H9 (cell line): Measurements from ENCODE around the gene YIPF5. TPM values are rescaled to one million over a fixed set of nuclear protein-coding genes. Genes with fewer than 3 reads are reported as not detected.

Experiments used
- DNase-seq: peaks from one replicate; pipeline ENCODE4 v3.0.0-alpha.2; 2017
- H2AFZ ChIP-seq: one replicate; pipeline ENCODE4 v1.6.1; 2013; ENCODE audit warnings: mild to moderate bottlenecking, low read length, control low read depth, moderate library complexity
- H2AK5ac ChIP-seq: 2 replicates; pipeline ENCODE4 v1.6.1; 2013; ENCODE audit warnings: low read length, control low read depth, mixed read lengths; ENCODE audit not compliant: insufficient read length
- H2BK120ac ChIP-seq: one replicate; pipeline ENCODE4 v1.6.1; 2013; ENCODE audit warnings: low read depth, mild to moderate bottlenecking, low read length, control low read depth, inconsistent platforms; ENCODE audit not compliant: poor library complexity, severe bottlenecking
- H2BK12ac ChIP-seq: 2 replicates; pipeline ENCODE4 v1.6.1; 2013; ENCODE audit warnings: low read length, control low read depth, mixed read lengths, low read depth; ENCODE audit not compliant: insufficient read length
- H2BK15ac ChIP-seq: 2 replicates; pipeline ENCODE4 v1.6.1; 2013; ENCODE audit warnings: low read depth, low read length, control low read depth
- H2BK20ac ChIP-seq: one replicate; pipeline ENCODE4 v1.6.1; 2013; ENCODE audit warnings: low read depth, mild to moderate bottlenecking, low read length, control low read depth, inconsistent platforms; ENCODE audit not compliant: poor library complexity, severe bottlenecking
- H2BK5ac ChIP-seq: 2 replicates; pipeline ENCODE4 v1.6.1; 2013; ENCODE audit warnings: low read length, control low read depth, mixed read lengths; ENCODE audit not compliant: insufficient read length
- H3K14ac ChIP-seq: 2 replicates; pipeline ENCODE4 v1.6.1; 2013; ENCODE audit warnings: low read length, control low read depth; ENCODE audit not compliant: insufficient read depth
- H3K18ac ChIP-seq: 2 replicates; pipeline ENCODE4 v1.6.1; 2013; ENCODE audit warnings: low read depth, mild to moderate bottlenecking, mixed read lengths, low read length, control low read depth; ENCODE audit not compliant: insufficient read length
- H3K23ac ChIP-seq: 2 replicates; pipeline ENCODE4 v1.6.1; 2013; ENCODE audit warnings: low read length, control low read depth, mixed read lengths, low read depth; ENCODE audit not compliant: insufficient read length
- H3K23me2 ChIP-seq: 2 replicates; pipeline ENCODE4 v1.6.1; 2013; ENCODE audit warnings: low read depth, mild to moderate bottlenecking, mixed read lengths, low read length, control low read depth; ENCODE audit not compliant: insufficient read length, poor library complexity, severe bottlenecking
- H3K27ac ChIP-seq: 2 replicates; pipeline ENCODE4 v1.5.1; 2013; ENCODE audit warnings: low read length, control low read depth, mixed read lengths, low read depth; ENCODE audit not compliant: insufficient read length
- H3K27me3 ChIP-seq: 2 replicates; pipeline ENCODE4 v1.6.1; 2013; ENCODE audit warnings: low read length, control low read depth, inconsistent platforms; ENCODE audit not compliant: insufficient read depth
- H3K4ac ChIP-seq: 2 replicates; pipeline ENCODE4 v1.6.1; 2013; ENCODE audit warnings: low read depth, mild to moderate bottlenecking, control low read depth, inconsistent platforms, low read length, moderate library complexity
- H3K4me1 ChIP-seq: 2 replicates; pipeline ENCODE4 v1.6.1; 2013; ENCODE audit warnings: low read length, control low read depth, inconsistent platforms; ENCODE audit not compliant: insufficient read depth
- H3K4me2 ChIP-seq: 2 replicates; pipeline ENCODE4 v1.6.1; 2013; ENCODE audit warnings: low read length, control low read depth, mixed read lengths; ENCODE audit not compliant: insufficient read length, insufficient read depth
- H3K56ac ChIP-seq: 2 replicates; pipeline ENCODE4 v1.6.1; 2013; ENCODE audit warnings: low read depth, mild to moderate bottlenecking, mixed read lengths, low read length, control low read depth; ENCODE audit not compliant: insufficient read length
- H3K79me1 ChIP-seq: 2 replicates; pipeline ENCODE4 v1.6.1; 2013; ENCODE audit warnings: low read depth, mild to moderate bottlenecking, moderate library complexity, low read length, control low read depth, inconsistent platforms; ENCODE audit not compliant: insufficient read depth, poor library complexity, severe bottlenecking
- H3K79me2 ChIP-seq: 2 replicates; pipeline ENCODE4 v1.6.1; 2013; ENCODE audit warnings: low read length, control low read depth, inconsistent platforms; ENCODE audit not compliant: insufficient read depth
- H3K9ac ChIP-seq: 2 replicates; pipeline ENCODE4 v1.6.1; 2013; ENCODE audit warnings: low read length, control low read depth, mixed read lengths; ENCODE audit not compliant: insufficient read length; ENCODE audit errors: extremely low read depth
- H3K9me3 ChIP-seq: one replicate; pipeline ENCODE4 v1.6.1; 2013; ENCODE audit warnings: low read depth, low read length, inconsistent platforms; ENCODE audit not compliant: control insufficient read depth
- H3T11ph ChIP-seq: one replicate; pipeline ENCODE4 v1.6.1; 2013; ENCODE audit warnings: mild to moderate bottlenecking, low read length, control low read depth, inconsistent platforms
- H4K20me1 ChIP-seq: one replicate; pipeline ENCODE4 v1.6.1; 2013; ENCODE audit not compliant: control insufficient read depth, insufficient read length, insufficient read depth
- H4K5ac ChIP-seq: 2 replicates; pipeline ENCODE4 v1.6.1; 2013; ENCODE audit warnings: low read depth, mild to moderate bottlenecking, mixed read lengths, low read length, control low read depth; ENCODE audit not compliant: insufficient read length
- H4K8ac ChIP-seq: replicated peaks from 2 replicates; pipeline ENCODE4 v1.6.1; 2013; ENCODE audit warnings: low read length, control low read depth, mixed read lengths, low read depth; ENCODE audit not compliant: insufficient read length
- H4K91ac ChIP-seq: 2 replicates; pipeline ENCODE4 v1.6.1; 2013; ENCODE audit warnings: low read depth, mild to moderate bottlenecking, moderate library complexity, mixed read lengths, low read length, control low read depth; ENCODE audit not compliant: insufficient read length
- H3K27ac Mint-ChIP-seq, 3 experiments: 2 replicates in 2 of 3; 3 replicates in 1 of 3; pipeline ENCODE4 v1.8.0; 2020 to 2021; ENCODE audit warnings: mixed read lengths in 3 of 3, mild to moderate bottlenecking in 1 of 3, moderate library complexity in 1 of 3
- H3K27me3 Mint-ChIP-seq: 2 replicates; pipeline ENCODE4 v1.8.0; 2021; ENCODE audit warnings: low read depth, mild to moderate bottlenecking, moderate library complexity, mixed read lengths
- H3K36me3 Mint-ChIP-seq, 3 experiments: 2 replicates in 2 of 3; 3 replicates in 1 of 3; pipeline ENCODE4 v1.8.0; 2020 to 2021; ENCODE audit warnings: low read depth in 3 of 3, mixed read lengths in 3 of 3; ENCODE audit not compliant: insufficient read depth in 1 of 3
- H3K4me1 Mint-ChIP-seq, 2 experiments: 2 replicates each; pipeline ENCODE4 v1.8.0; 2020; ENCODE audit warnings: mixed read lengths in 2 of 2
- H3K4me3 Mint-ChIP-seq, 2 experiments: 2 replicates in 1 of 2; 3 replicates in 1 of 2; pipeline ENCODE4 v1.8.0; 2020 to 2021; ENCODE audit warnings: mild to moderate bottlenecking in 2 of 2, mixed read lengths in 2 of 2, moderate library complexity in 1 of 2
- H3K9me3 Mint-ChIP-seq, 2 experiments: 2 replicates in 1 of 2; 3 replicates in 1 of 2; pipeline ENCODE4 v1.8.0; 2020; ENCODE audit warnings: mild to moderate bottlenecking in 2 of 2, mixed read lengths in 2 of 2, moderate library complexity in 1 of 2
- WGBS: extraction: QIAGEN DNeasy Blood & Tissue Kit; methylation state at CpG from one replicate; pipeline ENCODE4 v1.1.7; 2013; ENCODE audit warnings: missing lambda C conversion rate, low lambda C conversion rate, mixed read lengths; ENCODE audit not compliant: insufficient read length; ENCODE audit errors: extremely low coverage; 5-methylcytosine and 5-hydroxymethylcytosine counted together
- total RNA-seq: library from RNA; stranded (reverse); gene quantifications from 2 replicates; pipeline ENCODE4 v1.2.1, GENCODE V29; 2021
- TF ChIP-seq, protein P1 (sequence below): fragments of 200-600 bp; sonication (generic); conservative IDR thresholded peaks from 3 replicates; pipeline ENCODE4 v1.8.0; 2021; ENCODE audit warnings: antibody characterized with exemption, mild to moderate bottlenecking

YIPF5 gene
- total RNA-seq, 1 experiment from 2014 or later: 44.6 TPM

DNA sequence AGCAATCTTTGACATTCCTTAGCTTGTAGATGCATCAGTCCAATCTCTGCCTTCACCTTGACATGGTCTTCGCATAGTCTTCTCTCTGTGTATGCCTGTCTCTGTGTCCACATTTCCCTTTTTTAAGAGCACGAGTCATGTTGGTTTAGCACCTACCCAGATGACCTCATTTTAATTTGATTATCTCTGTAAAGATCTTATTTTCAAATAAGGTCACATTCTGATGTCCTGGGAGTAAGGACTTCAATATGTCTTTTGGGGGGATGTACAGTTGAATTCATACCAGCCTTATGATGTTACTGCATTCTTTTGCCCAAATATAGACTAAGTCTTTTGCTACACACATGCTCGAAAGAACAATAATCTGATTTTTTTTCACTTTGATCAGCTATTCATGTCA, 7.1 kb upstream of the YIPF5 start:
- H3K56ac ChIP-seq: no peak overlapping the region
- no peak overlapping the region for H2BK15ac ChIP-seq
- no peak overlapping the region for H3K4me2 ChIP-seq
- H3K27me3 Mint-ChIP-seq: peaks cover 11% of the 10 kb centered on the region
- no peak overlapping the region for H2BK5ac ChIP-seq
- H4K5ac ChIP-seq: no peak overlapping the region
- H2BK12ac ChIP-seq: no peak overlapping the region
- H3K27ac Mint-ChIP-seq: no peak overlapping the region
- no peak overlapping the region for H3T11ph ChIP-seq
- H3K4me3 Mint-ChIP-seq: no peak overlapping the region
- no peaks in the 10 kb centered on the region for H3K79me1 ChIP-seq
- no peaks in the 10 kb centered on the region for H3K4me1 Mint-ChIP-seq
- H3K18ac ChIP-seq: no peak overlapping the region
- H3K36me3 Mint-ChIP-seq: no peaks in the 10 kb centered on the region; a peak in 1 of 7 replicates
- H2BK20ac ChIP-seq: no peak overlapping the region
- H3K9me3 ChIP-seq: no peaks in the 10 kb centered on the region
- H3K23me2 ChIP-seq: no peaks in the 10 kb centered on the region
- H2AFZ ChIP-seq: no peak overlapping the region
- H3K4ac ChIP-seq: no peak overlapping the region
- TF ChIP-seq, protein P1, sequence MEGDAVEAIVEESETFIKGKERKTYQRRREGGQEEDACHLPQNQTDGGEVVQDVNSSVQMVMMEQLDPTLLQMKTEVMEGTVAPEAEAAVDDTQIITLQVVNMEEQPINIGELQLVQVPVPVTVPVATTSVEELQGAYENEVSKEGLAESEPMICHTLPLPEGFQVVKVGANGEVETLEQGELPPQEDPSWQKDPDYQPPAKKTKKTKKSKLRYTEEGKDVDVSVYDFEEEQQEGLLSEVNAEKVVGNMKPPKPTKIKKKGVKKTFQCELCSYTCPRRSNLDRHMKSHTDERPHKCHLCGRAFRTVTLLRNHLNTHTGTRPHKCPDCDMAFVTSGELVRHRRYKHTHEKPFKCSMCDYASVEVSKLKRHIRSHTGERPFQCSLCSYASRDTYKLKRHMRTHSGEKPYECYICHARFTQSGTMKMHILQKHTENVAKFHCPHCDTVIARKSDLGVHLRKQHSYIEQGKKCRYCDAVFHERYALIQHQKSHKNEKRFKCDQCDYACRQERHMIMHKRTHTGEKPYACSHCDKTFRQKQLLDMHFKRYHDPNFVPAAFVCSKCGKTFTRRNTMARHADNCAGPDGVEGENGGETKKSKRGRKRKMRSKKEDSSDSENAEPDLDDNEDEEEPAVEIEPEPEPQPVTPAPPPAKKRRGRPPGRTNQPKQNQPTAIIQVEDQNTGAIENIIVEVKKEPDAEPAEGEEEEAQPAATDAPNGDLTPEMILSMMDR: no peak
- no peaks in the 10 kb centered on the region for H3K4me1 ChIP-seq
- DNase-seq: no peak
- no CpG with 5 or more reads among the region's 3 CpGs for WGBS
- no peaks in the 10 kb centered on the region for H3K79me2 ChIP-seq
- H2AK5ac ChIP-seq: no peak overlapping the region
- H4K91ac ChIP-seq: no peak overlapping the region
- peaks cover 0 to 3% of the 10 kb centered on the region in 2 experiments; a peak in 1 of 5 replicates for H3K9me3 Mint-ChIP-seq
- no peak overlapping the region for H2BK120ac ChIP-seq
- H3K14ac ChIP-seq: no peak overlapping the region
- H4K20me1 ChIP-seq: no peaks in the 10 kb centered on the region
- no peak overlapping the region for H3K27ac ChIP-seq
- no peak overlapping the region for H3K23ac ChIP-seq
- no peaks in the 10 kb centered on the region for H3K27me3 ChIP-seq
- H3K9ac ChIP-seq: no peak overlapping the region
- no peak overlapping the region for H4K8ac ChIP-seq
